HG02678 (cell line): ENCODE results near the gene ANXA8.
"Not testable (repeated sequence)": the region's sequence is repeated elsewhere in the genome, so short reads cannot be mapped to it uniquely, and the experiment has no call there.

ENCODE experiments used
- ATAC-seq: cut with Tn5 transposase; IDR thresholded peaks from one replicate; pipeline ENCODE4 v1.9.1; 2021; ENCODE audit warnings: mild to moderate bottlenecking, moderate library complexity; ENCODE audit not compliant: unreplicated experiment

The ANXA8 gene, protein sequence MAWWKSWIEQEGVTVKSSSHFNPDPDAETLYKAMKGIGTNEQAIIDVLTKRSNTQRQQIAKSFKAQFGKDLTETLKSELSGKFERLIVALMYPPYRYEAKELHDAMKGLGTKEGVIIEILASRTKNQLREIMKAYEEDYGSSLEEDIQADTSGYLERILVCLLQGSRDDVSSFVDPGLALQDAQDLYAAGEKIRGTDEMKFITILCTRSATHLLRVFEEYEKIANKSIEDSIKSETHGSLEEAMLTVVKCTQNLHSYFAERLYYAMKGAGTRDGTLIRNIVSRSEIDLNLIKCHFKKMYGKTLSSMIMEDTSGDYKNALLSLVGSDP

DNA sequence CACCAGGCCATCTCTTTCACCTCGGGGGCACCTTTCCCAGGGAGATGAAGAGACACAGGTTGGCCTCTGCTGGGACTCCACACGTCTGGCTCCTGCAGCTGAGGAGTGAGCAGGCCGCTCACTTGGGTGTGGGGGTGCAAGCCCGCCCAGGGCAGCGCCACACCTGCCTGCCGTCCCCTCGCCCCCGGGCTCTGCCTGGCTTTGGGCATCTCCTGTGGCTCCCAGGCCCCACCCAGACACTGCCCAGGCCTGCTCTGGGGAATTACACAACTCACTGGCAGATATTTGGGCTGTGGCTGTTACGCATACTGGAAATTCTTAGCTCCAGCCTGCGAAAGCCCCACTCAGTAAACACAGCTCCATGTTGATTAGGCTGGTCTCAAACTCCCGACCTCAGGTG lies at the start of gene ANXA8:
ANXA8 (minus strand) TSS at position 193 of the 400 bp plus-strand sequence; CDS start at position 11, 182 bp downstream.
- not testable (repeated sequence) for ATAC-seq

DNA sequence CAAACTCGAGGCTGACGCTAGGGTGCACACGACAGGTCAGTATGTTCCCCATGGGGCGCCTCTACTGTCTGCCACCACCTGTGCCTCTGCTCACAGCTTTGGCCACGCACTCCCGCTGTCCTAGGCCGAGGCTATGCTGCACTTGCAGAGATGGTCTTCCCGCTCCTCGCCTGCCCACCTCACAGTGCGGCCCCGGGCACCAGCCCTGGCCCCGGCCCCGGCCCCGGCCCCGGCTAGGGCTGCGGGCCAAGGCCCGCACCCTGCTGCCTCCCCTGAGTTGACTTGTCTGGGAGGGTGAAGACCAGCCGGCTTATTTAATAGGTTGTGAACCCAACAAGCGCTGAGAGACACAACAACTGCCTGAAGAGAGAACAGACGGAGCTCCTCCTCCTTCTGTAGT lies 39.6 kb upstream of the ANXA8 start, which contains the start of gene AGAP9:
AGAP9 (minus strand) TSS at position 164 of the 400 bp plus-strand sequence; CDS start at position 52, 112 bp downstream.
- ATAC-seq = not testable (repeated sequence)

DNA sequence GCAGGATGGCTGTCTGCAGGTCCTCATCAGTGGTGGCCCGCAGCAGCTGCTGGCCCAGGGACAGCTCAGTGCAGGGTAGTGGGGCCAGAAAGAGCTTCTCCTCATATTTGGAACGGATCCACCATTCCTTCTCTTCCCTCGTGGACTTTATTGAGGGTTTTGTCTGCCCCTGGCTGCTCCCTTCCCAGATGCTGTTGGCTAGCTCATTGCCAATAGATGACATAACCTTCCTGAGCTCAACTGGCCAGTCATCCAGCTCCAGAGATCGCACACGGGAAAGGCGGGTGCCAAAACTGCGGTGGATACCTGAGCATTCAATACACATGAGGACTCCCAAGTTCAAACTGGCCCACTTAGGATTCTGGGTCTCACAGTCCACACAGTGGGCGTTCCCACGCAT lies 18.4 kb upstream of the ANXA8 start:
- not testable (repeated sequence) for ATAC-seq

DNA sequence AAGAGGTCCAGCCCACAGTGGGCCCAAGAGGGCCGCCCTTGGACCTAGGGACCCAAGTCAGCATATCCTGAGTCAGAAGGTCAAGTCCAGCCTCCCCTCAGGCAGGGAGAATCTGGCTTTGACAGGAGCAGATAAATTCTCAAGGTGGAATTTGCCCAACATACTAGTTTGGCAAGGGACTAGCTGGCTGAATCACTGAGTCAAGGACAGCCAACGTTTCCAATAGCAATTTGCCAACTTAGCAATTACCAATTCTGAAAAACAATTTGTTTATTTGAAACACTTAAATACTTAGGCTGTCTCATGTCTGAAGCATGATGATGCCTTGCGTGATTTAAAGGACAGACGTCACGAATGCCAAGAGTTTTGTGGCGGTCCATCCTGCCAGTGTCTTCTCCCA lies 10.3 kb upstream of the ANXA8 start:
- ATAC-seq = not testable (repeated sequence)

DNA sequence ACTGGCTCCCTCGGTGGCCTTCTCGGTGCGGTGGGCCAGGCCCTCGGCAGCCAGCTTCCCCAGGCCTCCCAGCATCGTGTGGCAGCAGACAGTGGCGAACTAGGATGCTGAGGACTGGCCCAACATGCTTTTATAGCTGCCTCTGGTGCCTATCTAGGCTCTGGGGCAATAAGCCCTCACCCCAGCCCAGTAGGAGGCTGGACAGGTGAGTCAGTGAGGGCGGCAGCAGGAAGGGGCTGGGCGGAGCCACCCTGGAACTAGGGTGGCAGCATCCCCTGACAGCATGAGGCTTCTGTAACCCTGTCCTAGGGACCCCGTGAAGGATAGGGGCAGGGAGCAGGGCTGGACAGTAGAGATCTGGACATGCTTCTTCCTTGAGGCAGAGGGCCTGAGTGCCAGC lies 7.7 kb upstream of the ANXA8 start, which contains the start of gene FAM25G:
FAM25G (minus strand) TSS at position 101 of the 400 bp plus-strand sequence; CDS start at position 75, 26 bp downstream.
- not testable (repeated sequence) for ATAC-seq

DNA sequence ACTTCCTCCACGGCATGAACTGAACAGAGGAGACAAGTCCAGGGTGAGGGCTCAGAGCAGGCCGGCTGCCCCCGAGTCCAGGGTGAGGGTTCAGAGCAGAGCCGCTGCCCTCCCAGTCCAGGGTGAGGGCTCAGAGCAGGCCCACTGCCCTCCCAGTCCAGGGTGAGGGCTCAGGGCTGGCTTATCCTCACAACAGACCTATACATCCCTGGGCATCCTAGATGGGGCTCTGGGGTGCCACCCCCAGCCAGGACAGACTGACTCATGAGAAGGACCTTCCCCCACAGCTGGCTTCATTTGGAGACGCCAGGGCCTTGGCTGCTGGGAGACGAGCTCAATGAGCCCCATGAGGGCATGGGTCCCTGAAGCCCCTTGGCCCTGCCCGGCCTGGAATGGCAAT lies 5.7 kb upstream of the ANXA8 start:
- ATAC-seq = not testable (repeated sequence)

DNA sequence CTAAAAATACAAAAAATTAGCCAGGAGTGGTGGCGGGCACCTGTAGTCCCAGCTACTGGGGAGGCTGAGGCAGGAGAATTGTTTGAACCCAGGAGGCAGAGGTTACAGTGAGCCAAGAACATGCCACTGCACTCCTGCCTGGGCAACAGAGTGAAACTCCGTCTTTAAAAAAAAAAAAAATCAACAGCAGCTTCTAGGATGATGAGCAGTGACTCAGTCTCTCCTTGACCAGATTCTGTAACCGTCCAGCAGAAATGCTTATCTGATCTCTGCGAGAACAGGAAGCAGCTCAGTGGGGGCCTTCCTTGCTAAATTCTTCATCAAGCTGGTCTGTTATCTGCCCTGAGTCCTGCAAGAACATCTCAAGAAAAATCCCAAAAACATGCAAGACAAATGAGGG lies 2.0 kb upstream of the ANXA8 start:
- ATAC-seq = not testable (repeated sequence)

DNA sequence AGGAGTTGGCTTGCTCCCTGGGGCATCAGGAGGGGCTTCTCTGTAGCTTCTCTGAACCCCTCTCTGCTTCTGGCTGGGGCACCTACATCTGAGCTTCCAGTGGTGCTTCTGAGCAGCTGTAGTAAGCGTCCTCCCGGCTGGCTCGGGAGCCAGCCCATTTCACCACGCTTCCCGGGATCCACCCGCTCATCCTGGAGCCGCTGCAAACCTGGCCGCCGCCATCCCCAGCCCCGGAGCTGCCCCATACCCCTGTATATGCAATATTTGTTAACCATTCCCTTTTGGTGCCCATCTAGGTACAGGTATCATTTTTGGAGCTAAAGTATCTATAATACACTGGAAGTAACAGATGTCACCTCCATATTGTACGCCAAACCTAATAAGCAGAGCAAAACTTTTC lies 871 bp upstream of the ANXA8 start:
- not testable (repeated sequence) for ATAC-seq

DNA sequence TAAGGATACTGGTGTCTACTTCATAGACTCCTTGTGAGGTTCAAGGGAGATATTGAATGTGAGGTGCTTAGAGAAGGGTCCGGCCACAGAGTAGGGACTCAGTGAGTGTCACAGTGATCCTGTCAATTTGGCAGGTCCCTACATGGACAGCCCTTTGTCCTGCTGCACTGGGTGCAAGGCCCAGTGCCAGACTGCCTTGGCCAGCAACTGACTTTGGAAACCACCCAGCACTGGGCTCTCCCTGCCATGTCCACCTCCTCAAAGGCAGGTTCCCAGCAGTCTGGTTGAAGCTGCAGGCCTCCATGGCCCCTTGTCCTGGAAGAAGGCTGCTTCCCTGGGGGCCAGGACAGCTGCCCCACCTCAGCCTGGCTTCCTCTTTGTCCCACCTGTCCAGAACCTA lies 1.5 kb downstream of the ANXA8 start:
- not testable (repeated sequence) for ATAC-seq

DNA sequence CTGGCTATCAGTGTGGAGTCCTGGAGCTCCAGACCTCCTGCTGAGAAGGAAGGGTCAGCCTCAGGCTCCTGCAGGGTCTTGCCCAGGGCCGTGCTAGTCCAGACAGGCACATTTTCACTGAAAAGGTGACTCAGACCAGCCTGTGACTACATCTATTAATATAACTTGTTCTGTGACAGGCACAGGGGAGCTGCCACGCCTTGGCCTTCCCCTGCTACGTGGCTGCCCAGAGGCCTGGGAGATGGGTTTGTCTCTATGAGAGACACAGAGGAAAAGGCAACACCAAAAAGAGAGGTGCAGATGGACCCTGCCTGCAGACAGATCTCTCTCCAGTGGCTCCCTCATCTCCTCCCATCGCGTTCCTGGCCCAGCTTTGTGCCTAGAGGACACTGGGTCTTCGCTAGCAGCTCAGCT lies 2.1 kb downstream of the ANXA8 start:
- ATAC-seq = not testable (repeated sequence)

DNA sequence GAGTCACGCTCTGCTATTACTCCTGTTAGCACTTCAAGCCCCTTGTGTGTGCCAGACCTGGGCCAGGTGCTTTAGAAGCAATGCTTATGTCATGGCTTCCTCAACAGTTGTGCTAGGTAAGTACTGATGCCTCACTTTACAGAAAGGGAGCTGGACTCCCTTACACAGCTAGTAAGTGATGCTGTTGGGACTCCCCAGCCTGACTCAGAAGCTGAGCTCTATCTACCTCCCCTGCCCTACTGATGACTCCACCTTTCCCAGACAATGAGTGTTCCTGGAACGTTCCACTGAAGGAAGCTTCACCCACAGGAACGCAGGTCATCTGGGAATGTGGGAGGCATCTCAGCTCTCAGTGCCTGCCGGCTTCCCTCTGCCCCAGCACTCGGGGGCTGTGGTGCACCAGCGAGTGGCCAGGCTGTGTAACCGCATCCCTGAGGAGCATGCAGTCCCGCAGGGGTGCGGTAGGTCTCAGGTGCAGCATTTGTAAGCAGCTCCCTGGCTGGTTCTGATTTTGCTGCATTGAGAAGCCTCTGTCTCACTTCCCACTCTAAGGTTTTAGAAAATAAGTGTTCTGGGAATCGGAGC lies 2.6 kb downstream of the ANXA8 start:
- ATAC-seq = not testable (repeated sequence)

DNA sequence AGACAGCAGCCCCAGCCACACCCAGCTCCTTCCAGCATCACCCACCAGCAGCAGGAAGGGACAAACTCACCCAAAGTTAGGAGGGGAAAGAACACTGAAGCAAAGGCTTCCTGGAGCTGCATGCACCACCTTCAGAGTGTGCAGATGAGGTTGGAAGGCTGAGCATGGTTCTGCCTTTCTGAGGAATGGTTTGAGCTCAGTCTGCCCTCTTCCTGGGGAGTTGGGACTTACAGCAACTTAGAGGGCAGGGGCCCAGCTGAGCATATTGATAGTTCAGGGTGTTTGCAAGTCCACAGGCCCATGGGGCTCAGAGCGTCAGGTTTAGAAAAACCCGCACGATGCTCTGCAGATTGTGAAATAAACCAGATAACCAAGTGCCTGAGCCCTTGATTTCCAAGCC lies 3.8 kb downstream of the ANXA8 start:
- not testable (repeated sequence) for ATAC-seq

DNA sequence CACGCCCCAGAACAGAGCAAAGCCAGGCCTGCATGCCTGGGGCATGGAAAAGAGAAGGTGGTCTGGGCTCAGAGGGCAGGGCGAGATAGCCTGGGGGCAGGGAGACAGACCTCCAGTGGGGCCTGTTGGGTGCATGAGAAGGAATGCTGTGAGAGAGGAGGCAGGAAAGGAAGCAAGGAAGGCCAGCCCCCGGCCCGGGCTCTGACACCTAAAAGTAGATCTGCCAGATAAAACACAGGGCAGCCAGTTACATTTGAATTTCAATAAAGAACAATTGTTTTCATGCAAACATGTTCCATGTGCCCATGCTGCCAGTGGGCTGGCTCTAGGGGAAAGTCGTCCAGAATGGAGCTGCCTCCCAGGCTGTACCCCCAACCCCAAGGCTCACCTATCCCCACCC lies 5.8 kb downstream of the ANXA8 start:
- ATAC-seq = not testable (repeated sequence)

DNA sequence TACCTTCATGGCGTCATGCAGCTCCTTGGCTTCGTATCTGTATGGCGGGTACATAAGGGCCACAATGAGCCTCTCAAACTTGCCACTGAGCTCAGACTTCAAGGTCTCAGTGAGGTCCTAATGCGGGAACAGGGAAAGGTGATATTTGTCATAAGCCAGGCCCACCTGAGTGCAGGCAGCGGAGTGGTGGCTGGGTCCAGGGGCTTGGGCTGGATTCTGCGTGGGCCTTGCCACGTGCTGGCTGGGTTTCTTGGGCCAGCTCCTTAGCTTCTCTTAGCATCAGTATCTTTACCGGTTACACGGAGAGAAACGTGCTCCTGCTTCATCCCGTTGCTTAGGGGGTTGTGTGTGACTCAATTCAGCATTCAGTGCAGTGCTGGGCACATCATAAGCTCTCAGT lies 6.8 kb downstream of the ANXA8 start:
- not testable (repeated sequence) for ATAC-seq

DNA sequence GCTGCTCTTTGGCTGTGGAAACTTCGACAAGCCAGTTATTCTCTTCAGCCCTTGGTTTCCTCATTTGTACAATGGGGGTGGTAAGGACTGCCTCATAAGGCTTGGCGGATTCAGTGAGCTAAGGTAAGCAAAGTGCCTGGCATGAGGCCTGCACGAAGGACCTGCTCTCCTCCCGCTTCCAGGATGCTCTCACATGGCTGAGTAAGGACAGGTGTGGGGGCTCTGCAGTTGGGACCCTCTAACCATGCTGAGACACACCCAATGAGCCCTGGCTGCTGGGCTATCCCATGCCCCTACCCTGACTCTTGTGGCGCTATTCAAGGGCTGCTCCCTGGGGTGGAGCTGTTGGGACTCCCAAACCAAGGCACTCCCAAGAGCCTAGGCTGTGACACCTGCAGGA lies 8.8 kb downstream of the ANXA8 start:
- not testable (repeated sequence) for ATAC-seq

DNA sequence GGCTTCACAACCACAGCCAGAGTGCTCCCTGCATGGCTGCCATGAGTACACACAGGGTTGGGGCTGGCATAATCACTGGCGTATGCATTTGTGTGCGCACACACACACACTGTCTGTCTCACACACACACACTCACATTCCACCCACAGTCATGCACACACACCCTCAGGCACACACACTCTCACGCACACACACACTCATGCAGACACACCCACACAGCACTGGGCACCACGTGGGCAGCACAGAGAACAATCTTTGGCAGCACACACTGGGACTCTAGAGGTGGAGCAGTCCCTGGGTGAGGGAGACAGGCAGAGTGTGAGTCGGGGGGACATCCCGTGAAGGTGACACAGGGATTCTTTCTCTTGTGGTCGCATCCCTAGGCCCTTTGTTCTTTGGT lies 10.4 kb downstream of the ANXA8 start:
- ATAC-seq = not testable (repeated sequence)

DNA sequence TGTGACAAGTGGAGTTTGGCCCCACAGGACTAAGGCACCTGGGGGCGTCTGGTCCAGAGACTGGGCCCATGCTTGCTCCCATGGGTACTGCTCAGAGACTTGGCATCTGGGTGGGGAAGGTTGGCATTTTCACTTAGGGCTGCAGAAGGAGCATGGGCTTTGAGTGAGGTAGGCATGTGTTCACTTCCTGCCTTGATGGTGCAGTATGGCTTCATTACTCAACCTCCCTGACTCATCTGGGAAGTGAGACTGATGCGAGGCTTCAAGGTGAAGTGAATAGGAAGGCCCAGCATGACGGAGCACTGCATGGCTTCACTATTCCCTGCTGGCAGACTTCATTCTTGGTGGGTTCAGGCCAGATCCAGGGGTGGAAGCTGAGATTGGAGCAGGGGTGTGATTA lies 11.3 kb downstream of the ANXA8 start:
- ATAC-seq = not testable (repeated sequence)

DNA sequence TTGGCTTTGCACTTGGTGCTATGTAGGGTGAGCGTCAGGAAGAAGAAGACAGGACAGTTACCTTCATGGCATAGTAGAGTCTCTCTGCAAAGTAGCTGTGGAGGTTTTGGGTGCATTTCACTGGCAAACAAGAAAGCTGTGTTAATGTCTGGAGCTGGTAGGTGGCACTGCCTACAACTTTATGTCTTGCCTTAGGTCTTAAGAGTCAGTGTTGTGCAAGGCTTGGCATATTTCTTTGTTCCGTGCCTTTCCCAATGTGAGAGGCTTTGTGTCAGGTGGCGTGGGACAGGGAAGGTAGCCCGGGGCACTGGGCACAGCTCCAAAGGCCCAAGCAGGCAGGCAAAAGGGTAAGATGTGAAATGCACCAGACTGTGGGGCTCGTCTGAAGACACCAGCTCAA lies 11.8 kb downstream of the ANXA8 start:
- not testable (repeated sequence) for ATAC-seq

DNA sequence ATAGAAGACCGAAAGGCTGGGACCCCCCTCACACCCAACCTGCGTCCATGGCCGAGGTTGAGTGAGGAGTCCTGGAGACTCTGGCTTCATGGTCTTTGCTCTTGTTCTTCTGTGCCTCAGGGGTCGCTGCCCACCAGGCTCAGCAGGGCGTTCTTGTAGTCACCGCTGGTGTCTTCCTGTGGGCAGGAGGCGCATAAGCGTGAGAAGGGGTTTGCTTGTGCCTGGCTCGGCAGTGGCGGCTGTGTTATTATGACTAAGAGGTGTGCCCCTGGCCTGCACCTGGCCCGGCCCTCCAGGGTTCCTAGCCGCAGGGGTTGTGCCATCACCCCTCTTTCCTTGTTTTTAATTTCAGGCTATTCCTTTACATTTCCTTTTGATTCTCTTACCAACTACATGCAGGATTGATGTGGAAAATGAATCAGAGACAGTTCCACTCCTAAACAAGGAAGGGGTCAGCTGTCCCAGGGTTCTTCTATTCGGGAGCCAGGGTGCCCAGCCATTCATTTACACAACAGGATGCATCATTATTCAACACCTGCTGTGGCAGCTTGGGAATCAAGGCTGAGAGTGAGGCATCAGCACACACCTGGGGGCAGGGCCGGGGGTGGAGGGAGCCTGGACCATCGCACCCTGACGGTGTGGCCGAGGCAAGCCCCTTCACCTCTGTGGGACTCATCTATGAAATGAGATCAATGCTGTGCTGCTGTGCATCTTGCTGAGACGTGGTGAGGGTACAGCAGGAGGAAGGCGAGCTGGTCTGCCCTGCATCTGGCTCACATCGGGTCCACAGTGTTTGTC lies 15.0 kb downstream of the ANXA8 start:
- not testable (repeated sequence) for ATAC-seq

DNA sequence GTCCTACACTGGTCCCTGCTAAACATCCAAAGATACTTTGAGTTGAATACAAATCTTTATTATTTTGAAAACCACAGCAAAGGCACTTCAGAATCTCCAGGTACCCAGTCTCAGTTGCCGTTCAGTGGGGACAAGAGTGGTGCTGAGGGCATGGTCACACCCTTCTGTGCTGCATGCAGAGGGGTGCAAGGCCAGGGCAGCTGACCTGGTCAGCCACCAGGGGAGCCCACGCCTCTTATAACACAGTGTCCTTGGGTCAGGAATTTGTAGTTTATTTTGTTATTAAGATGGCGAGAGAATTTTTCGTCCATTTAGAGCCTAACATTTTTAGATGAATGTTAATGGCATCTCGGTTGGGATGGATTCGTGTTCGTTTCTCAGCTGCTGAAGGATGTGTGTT lies 16.0 kb downstream of the ANXA8 start:
- not testable (repeated sequence) for ATAC-seq

DNA sequence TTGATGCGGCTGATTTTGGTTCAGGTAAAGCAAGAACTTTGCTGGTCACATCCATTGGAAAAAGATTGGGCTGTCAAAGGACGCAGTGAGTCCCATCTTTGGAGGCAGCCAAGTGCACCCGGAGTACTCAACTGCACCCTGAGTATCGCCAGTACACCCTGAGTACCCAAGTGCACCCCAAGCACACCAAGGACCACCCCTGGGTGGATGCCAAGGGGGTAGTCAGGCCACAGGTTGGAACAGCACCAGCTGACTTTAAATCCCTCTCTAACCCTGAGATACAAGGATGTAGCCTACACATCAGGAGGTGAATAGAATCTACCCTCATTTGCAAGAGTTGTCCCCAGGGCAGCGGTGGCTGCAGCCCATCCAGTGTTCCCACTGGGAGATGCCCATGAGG lies 16.5 kb downstream of the ANXA8 start:
- not testable (repeated sequence) for ATAC-seq
